Activated B cell treated with CpG ODN at 0.5 μM for 24 hours (primary cell): ENCODE measurements around the gene SEC11A. TPM values are rescaled to one million over a fixed set of nuclear protein-coding genes. Genes with fewer than 3 reads are reported as not detected.
"Not testable (repeated sequence)": the region's sequence is repeated elsewhere in the genome, so short reads cannot be mapped to it uniquely, and the experiment has no call there.

ENCODE experiments used
- ATAC-seq: fragments of 200-7000 bp; cut with Tn5 transposase; one replicate; pipeline ENCODE4 v1.10.0; 2021; ENCODE audit warnings: low read depth, mild to moderate bottlenecking, moderate library complexity
- CTCF ChIA-PET: fragments of 350-600 bp; sonication (Branson Sonifier 250); formaldehyde crosslinking; loops from one replicate; lab custom pipeline; 2021; ENCODE audit warnings: antibody characterized with exemption; lab: Charles Lee
- POLR2A ChIA-PET: fragments of 350-600 bp; sonication (Branson Sonifier 250); formaldehyde crosslinking; loops from one replicate; lab custom pipeline; 2021; ENCODE audit warnings: antibody characterized with exemption; lab: Charles Lee
- DNase-seq: peaks from one replicate; pipeline ENCODE4 v3.0.0; 2022
- H3K27ac Mint-ChIP-seq: one replicate; pipeline ENCODE4 v1.8.0; 2020; ENCODE audit warnings: mixed read lengths
- H3K27me3 Mint-ChIP-seq: one replicate; pipeline ENCODE4 v1.8.0; 2021; ENCODE audit warnings: mixed read lengths
- H3K36me3 Mint-ChIP-seq: one replicate; pipeline ENCODE4 v1.8.0; 2021; ENCODE audit warnings: low read depth, mixed read lengths
- H3K4me1 Mint-ChIP-seq: one replicate; pipeline ENCODE4 v1.8.0; 2021; ENCODE audit warnings: mixed read lengths
- H3K4me3 Mint-ChIP-seq: one replicate; pipeline ENCODE4 v1.8.0; 2020; ENCODE audit warnings: mild to moderate bottlenecking, mixed read lengths
- H3K9me3 Mint-ChIP-seq: one replicate; pipeline ENCODE4 v1.8.0; 2020; ENCODE audit warnings: mixed read lengths
- intact Hi-C: fragments of 100-400 bp; cut with micrococcal nuclease; formaldehyde crosslinking; loops from one replicate; pipeline ENCODE4 v1.15.1; 2024
- total RNA-seq: library from RNA; stranded (reverse); gene quantifications from 2 replicates; pipeline ENCODE4 v1.2.3, GENCODE V29; 2022
- TF ChIP-seq, protein P1 (sequence below): fragments of 200-600 bp; IDR thresholded peaks from one replicate; pipeline ENCODE4 v1.8.0; 2022; ENCODE audit warnings: antibody characterized with exemption, mild to moderate bottlenecking

The SEC11A gene
- total RNA-seq, 1 donor from 2014 or later: 68.9 TPM

DNA sequence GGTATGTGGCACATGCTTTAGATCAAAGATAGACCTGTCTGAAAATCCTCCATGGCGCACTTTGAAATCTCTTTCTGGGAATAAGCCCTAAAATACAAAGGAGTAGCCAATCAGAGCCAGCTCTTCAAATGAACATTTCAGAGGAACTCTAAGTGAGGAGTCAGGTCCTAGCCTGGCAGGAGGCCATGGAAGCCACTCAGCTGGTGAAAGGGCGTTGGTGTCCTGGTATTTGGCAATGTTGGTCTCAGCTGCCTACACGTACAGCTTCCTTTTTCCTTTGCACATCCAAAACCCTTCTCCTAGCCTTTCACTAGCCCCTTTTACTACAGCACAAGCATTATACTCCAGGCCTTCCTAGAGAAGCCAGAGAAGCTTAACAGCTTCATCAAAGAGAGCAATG lies 67.4 kb downstream of the SEC11A start:
- H3K27me3 Mint-ChIP-seq: no peaks in the 10 kb centered on the region
- H3K9me3 Mint-ChIP-seq: no peaks in the 10 kb centered on the region
- H3K4me1 Mint-ChIP-seq: peaks cover 14% of the 10 kb centered on the region
- CTCF ChIA-PET: interaction anchor here (1.2 kb wide), 1 partner anchor 362 kb away, joined by 5 read pairs; no protein-coding TSS in a partner anchor
- intact Hi-C loops: no loop called here
- no peak overlapping the region for H3K4me3 Mint-ChIP-seq
- no peak overlapping the region for H3K27ac Mint-ChIP-seq
- TF ChIP-seq, protein P1, sequence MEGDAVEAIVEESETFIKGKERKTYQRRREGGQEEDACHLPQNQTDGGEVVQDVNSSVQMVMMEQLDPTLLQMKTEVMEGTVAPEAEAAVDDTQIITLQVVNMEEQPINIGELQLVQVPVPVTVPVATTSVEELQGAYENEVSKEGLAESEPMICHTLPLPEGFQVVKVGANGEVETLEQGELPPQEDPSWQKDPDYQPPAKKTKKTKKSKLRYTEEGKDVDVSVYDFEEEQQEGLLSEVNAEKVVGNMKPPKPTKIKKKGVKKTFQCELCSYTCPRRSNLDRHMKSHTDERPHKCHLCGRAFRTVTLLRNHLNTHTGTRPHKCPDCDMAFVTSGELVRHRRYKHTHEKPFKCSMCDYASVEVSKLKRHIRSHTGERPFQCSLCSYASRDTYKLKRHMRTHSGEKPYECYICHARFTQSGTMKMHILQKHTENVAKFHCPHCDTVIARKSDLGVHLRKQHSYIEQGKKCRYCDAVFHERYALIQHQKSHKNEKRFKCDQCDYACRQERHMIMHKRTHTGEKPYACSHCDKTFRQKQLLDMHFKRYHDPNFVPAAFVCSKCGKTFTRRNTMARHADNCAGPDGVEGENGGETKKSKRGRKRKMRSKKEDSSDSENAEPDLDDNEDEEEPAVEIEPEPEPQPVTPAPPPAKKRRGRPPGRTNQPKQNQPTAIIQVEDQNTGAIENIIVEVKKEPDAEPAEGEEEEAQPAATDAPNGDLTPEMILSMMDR: no peak
- ATAC-seq (no peak), DNase-seq (no peak)
- POLR2A ChIA-PET: interaction anchor here (0.6 to 1.8 kb wide), 3 partner anchors 11 to 76 kb away, joined by 3 to 5 read pairs (median 5); no protein-coding TSS in a partner anchor
- H3K36me3 Mint-ChIP-seq: peaks cover 66% of the 10 kb centered on the region

DNA sequence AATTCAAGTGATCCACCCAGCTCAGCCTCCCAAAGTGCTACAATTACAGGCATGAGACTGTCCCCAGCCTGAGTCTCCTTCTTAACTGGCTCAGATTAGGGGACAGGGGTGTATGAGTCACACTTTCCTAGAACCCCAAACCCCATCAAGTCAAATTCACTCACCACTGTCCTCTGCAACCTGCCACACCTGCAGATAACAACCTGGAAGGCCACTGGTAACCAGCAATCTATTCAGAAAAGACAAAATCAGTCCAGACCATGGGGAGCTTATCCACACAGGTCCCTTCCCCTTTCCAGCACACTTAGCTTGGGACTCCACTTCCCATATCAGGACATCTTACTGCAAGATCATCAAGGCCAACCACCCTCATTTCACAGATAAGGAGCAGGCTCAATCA lies 68.2 kb downstream of the SEC11A start:
- Mint-ChIP-seq H3K9me3 (no peaks in the 10 kb centered on the region), H3K27me3 (no peaks in the 10 kb centered on the region), H3K4me1 (peaks cover 11% of the 10 kb centered on the region), H3K36me3 (peaks cover 74% of the 10 kb centered on the region), H3K4me3 (no peak overlapping the region), H3K27ac (no peak overlapping the region)
- DNase-seq (no peak), ATAC-seq (no peak)
- TF ChIP-seq, protein P1: no peak
- intact Hi-C loops: no loop called here
- ChIA-PET POLR2A (interaction anchor here (0.6 kb wide), 2 partner anchors 11 to 47 kb away, joined by 3 read pairs; no protein-coding TSS in a partner anchor), CTCF (no interaction called here)

DNA sequence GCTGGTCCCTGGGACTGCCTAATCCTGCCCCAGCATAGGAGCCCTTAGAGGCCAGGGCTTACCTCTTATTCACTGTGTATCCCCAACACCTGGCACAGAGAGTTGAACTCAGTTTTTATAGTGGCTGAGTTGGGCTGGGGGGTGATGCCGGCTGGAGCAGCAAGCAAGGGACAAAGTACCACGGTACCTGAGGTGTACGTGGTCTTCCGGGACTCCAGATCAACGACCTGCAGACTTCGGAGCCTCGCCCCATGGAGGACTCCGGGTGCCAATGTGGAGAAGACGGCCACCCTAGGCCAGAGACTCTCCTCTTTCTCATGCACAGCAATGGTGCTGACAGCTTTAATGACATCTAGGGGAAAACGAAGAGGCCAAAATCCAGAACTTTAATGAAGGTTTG lies 69.9 kb downstream of the SEC11A start:
- DNase-seq (no peak), ATAC-seq (no peak)
- Mint-ChIP-seq H3K9me3 (no peaks in the 10 kb centered on the region), H3K36me3 (peaks cover 74% of the 10 kb centered on the region), H3K27me3 (no peaks in the 10 kb centered on the region), H3K27ac (no peak overlapping the region), H3K4me3 (no peak overlapping the region), H3K4me1 (peaks cover 5% of the 10 kb centered on the region)
- TF ChIP-seq, protein P1: no peak
- CTCF ChIA-PET: no interaction called here
- POLR2A ChIA-PET: no interaction called here
- intact Hi-C loops: no loop called here

DNA sequence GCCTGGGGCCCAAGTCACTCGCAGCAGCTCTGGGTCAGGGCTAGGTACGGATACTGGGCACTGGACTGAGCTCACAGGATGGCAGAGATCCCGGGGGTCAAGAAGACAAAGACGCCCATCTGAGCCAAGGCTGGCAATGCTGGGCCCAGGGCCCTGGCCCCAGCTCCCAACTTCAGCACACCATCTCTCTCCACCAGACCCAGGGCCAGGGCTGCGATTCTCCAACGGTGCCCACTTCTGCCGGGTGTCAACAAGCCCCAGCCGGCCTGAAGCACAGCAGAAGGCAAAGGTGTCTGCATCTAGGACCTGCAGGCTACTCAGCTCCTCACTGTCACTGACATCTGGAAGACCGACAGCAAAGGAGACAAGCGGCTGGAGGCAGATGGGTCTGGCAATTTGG lies 70.4 kb downstream of the SEC11A start:
- peaks cover 5% of the 10 kb centered on the region for H3K4me1 Mint-ChIP-seq

DNA sequence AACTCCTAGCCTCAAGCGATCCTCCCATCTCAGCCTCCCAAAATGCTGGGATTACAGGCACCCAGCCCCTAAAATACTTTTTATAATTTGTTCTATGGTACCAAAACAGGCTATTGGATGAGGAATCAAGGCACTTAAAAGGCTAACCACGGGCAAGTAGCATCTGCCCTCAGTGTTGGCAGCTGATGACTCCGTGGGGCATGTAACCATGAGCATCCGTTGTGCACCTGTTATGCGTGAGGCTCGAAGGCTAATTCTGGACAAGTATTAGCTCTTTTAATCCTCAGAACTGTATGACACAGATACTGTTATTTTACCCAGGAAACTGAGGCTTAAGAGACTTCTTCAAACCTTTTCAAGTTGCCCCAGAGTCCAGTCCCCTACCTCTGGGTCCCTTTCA lies 72.1 kb downstream of the SEC11A start:
- no peak overlapping the region for H3K4me3 Mint-ChIP-seq
- H3K27me3 Mint-ChIP-seq: no peaks in the 10 kb centered on the region
- peaks cover 86% of the 10 kb centered on the region for H3K36me3 Mint-ChIP-seq
- CTCF ChIA-PET: no interaction called here
- POLR2A ChIA-PET: interaction anchor here (0.6 to 2.4 kb wide), 3 partner anchors 8 to 110 kb away, joined by 4 to 5 read pairs (median 5); no protein-coding TSS in a partner anchor
- H3K4me1 Mint-ChIP-seq: peaks cover 5% of the 10 kb centered on the region
- ATAC-seq (no peak), DNase-seq (no peak)
- intact Hi-C loops: no loop called here
- TF ChIP-seq, protein P1: no peak
- peak overlapping the region; percentile 53 for H3K27ac Mint-ChIP-seq
- H3K9me3 Mint-ChIP-seq: no peaks in the 10 kb centered on the region

More for the DNA sequence above, 70.4 kb downstream of the SEC11A start:
- intact Hi-C loops: no loop called here
- ChIA-PET POLR2A (interaction anchor here (1.6 kb wide), 1 partner anchor 9 kb away, joined by 4 read pairs; the partner anchor contains the start of gene WDR73), CTCF (no interaction called here)
- DNase-seq (no peak), ATAC-seq (no peak)
- Mint-ChIP-seq H3K27me3 (no peaks in the 10 kb centered on the region), H3K9me3 (no peaks in the 10 kb centered on the region), H3K36me3 (peaks cover 78% of the 10 kb centered on the region), H3K4me3 (no peak overlapping the region), H3K27ac (no peak overlapping the region)
- TF ChIP-seq, protein P1: no peak

DNA sequence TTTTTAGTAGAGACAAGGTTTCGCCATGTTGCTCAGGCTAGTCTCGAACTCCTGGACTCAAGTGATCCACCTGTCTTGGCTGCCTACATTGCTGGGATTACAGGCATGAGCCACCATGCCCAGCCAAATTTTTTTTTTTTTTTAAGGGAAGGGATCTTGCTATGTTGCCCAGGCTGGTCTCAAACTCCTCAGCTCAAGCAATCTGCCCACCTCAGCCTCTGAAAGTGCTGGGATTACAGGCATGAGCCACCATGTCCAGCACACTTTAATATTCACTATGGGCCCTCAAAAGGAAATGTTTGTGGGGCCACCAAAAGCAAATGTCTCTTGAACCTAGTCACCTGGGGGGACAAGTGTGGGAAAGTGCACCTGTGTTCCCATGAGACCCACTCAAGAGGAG lies 73.3 kb downstream of the SEC11A start:
- intact Hi-C loops, H3K4me1 Mint-ChIP-seq, H3K9me3 Mint-ChIP-seq, DNase-seq, H3K27me3 Mint-ChIP-seq, ATAC-seq, H3K4me3 Mint-ChIP-seq: not testable (repeated sequence)
- CTCF ChIA-PET: interaction anchor here (1.1 kb wide), 1 partner anchor 44 kb away, joined by 3 read pairs; no protein-coding TSS in a partner anchor
- POLR2A ChIA-PET: interaction anchor here (2.4 kb wide), 1 partner anchor 10 kb away, joined by 5 read pairs; no protein-coding TSS in a partner anchor
- peaks cover 84% of the 10 kb centered on the region for H3K36me3 Mint-ChIP-seq
- peak overlapping the region; percentile 41 for H3K27ac Mint-ChIP-seq

DNA sequence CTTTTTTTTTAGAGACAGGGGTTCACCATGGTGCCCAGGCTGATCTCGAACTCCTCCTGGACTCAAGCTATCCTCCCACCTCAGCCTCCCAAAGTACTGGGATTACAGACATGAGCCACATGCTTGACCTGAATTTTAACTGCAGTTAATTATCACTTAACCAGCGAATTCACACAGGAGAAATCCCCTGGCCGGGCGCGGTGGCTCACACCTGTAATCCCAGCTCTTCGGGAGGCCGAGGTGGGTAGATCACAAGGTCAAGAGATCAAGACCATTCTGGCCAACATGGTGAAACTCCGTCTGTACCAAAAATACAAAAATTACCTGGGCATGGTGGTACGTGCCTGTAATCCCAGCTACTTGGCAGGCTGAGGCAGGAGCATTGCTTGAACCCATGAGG lies 74.1 kb downstream of the SEC11A start:
- CTCF ChIA-PET, H3K4me1 Mint-ChIP-seq, DNase-seq, H3K9me3 Mint-ChIP-seq, H3K27me3 Mint-ChIP-seq, H3K27ac Mint-ChIP-seq, ATAC-seq, H3K4me3 Mint-ChIP-seq, intact Hi-C loops: not testable (repeated sequence)
- POLR2A ChIA-PET: interaction anchor here (0.7 to 2.4 kb wide), 2 partner anchors 10 to 74 kb away, joined by 4 to 5 read pairs; no protein-coding TSS in a partner anchor
- H3K36me3 Mint-ChIP-seq: peaks cover 79% of the 10 kb centered on the region
